Activated T-helper 2 cell treated with anti-CD3 and anti-CD28 coated beads, Interferon-gamma antibody, Interleukin-2, Interleukin-4, amounts not matched to agents 10 μg/mL and 5 μg/mL and 100 μg/mL, durations not matched to agents 14 hours and 24 hours and 36 hours (primary cell): ENCODE measurements around the gene H1-8. TPM values are rescaled to one million over a fixed set of nuclear protein-coding genes. Genes with fewer than 3 reads are reported as not detected.

Source experiments
- DNase-seq: peaks from one replicate; pipeline ENCODE4 v3.0.0; 2021; ENCODE audit warnings: low spot score
- H3K27ac Mint-ChIP-seq: one replicate; pipeline ENCODE4 v1.8.0; 2021; ENCODE audit warnings: mixed read lengths
- H3K27me3 Mint-ChIP-seq: one replicate; pipeline ENCODE4 v1.8.0; 2021; ENCODE audit warnings: low read depth, mixed read lengths
- H3K36me3 Mint-ChIP-seq: one replicate; pipeline ENCODE4 v1.8.0; 2021; ENCODE audit warnings: low read depth, mixed read lengths
- H3K4me1 Mint-ChIP-seq: one replicate; pipeline ENCODE4 v1.8.0; 2021; ENCODE audit warnings: low read depth, mixed read lengths
- H3K4me3 Mint-ChIP-seq: one replicate; pipeline ENCODE4 v1.8.0; 2021; ENCODE audit warnings: low read depth, mild to moderate bottlenecking, moderate library complexity, mixed read lengths
- H3K9me3 Mint-ChIP-seq: one replicate; pipeline ENCODE4 v1.8.0; 2021; ENCODE audit warnings: mixed read lengths
- intact Hi-C: fragments of 100-400 bp; cut with micrococcal nuclease; formaldehyde crosslinking; loops from one replicate; pipeline ENCODE4 v1.15.1; 2023
- total RNA-seq: library from RNA; stranded (reverse); gene quantifications from 2 replicates; pipeline ENCODE4 v1.2.3, GENCODE V29; 2022

The H1-8 gene
- total RNA-seq, 1 donor from 2014 or later = not detected

DNA sequence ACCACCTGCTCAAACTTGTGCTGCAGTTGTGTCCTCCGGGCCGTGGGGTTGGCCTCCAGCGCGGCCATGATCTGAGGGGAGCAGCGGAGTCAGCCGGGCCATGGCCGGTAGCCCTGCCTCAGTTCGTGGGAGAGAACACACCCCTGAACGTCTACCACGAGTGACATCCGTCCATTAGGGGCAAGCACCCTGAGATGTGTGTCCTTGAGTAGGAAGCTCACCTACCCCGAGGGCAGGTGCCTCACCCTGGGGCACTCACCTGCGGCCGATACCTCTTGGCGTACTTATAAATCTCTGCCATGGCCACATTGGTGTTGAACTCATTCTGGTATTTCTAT, 13.4 kb downstream of the H1-8 start:
- no peaks in the 10 kb centered on the region for H3K36me3 Mint-ChIP-seq
- no peak for DNase-seq
- H3K4me1 Mint-ChIP-seq = peaks cover 9% of the 10 kb centered on the region
- peaks cover 9% of the 10 kb centered on the region for H3K27me3 Mint-ChIP-seq
- intact Hi-C loops = no loop called here
- no peaks in the 10 kb centered on the region for H3K9me3 Mint-ChIP-seq
- H3K27ac Mint-ChIP-seq = no peak overlapping the region
- no peak overlapping the region for H3K4me3 Mint-ChIP-seq

DNA sequence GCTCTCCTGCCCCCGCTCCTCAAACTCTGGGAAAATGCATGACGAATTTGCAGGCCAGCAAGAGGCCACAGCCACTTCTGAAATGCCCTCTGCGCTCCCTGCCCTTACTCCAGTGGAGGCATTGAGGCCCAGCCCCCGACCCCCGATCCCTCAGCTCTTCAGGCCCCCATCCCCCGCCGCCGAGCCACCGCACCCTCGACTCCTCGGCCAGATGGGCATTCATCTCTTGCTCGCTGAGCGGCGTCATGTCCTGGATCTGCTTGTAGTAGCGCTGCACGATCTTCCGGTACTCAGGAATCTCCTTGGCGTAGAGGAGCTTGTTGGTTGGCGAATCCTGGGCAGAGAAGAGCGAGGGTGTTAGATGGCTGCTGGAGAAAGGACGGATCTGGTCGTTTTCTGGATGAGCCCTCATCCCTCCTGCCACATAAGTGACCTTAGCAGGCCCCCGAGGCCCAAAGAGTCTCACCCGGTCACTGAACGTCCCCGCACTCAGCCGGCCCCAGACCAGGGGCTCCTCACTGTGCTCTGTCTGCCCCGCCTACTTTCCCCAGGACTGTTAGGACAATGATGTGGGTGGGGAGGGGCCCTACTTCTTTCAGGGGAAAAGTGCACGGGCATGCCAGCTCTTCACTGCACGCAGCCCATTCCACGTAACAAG, 14.0 kb downstream of the H1-8 start:
- H3K4me1 Mint-ChIP-seq = peaks cover 9% of the 10 kb centered on the region
- H3K9me3 Mint-ChIP-seq = no peaks in the 10 kb centered on the region

DNA sequence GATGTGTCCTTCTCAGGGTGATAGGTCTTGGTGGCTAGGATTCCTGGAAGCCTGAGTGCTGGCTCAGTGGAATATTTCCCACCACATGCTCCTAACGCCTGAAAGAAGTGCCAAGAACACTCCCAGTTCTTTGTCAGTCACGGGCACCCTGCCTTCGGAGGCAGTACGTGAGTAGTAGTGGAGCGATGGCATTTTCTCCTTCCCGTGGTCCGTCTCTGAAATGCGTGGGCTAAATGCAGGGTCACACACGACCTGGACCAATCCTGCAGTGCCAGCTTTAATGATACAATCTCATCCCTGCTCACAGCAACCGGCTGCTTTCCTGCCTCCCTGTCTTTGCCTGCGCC, 14.5 kb downstream of the H1-8 start:
- Mint-ChIP-seq H3K4me1 (peaks cover 9% of the 10 kb centered on the region), H3K4me3 (no peak overlapping the region), H3K9me3 (no peaks in the 10 kb centered on the region), H3K27ac (no peak overlapping the region), H3K36me3 (no peaks in the 10 kb centered on the region), H3K27me3 (peaks cover 6% of the 10 kb centered on the region)
- no peak for DNase-seq
- intact Hi-C loops = no loop called here

More for the DNA sequence above, 14.0 kb downstream of the H1-8 start:
- H3K27ac Mint-ChIP-seq = no peak overlapping the region
- intact Hi-C loops = no loop called here
- DNase-seq = no peak
- H3K4me3 Mint-ChIP-seq = no peak overlapping the region
- peaks cover 6% of the 10 kb centered on the region for H3K27me3 Mint-ChIP-seq
- no peaks in the 10 kb centered on the region for H3K36me3 Mint-ChIP-seq

DNA sequence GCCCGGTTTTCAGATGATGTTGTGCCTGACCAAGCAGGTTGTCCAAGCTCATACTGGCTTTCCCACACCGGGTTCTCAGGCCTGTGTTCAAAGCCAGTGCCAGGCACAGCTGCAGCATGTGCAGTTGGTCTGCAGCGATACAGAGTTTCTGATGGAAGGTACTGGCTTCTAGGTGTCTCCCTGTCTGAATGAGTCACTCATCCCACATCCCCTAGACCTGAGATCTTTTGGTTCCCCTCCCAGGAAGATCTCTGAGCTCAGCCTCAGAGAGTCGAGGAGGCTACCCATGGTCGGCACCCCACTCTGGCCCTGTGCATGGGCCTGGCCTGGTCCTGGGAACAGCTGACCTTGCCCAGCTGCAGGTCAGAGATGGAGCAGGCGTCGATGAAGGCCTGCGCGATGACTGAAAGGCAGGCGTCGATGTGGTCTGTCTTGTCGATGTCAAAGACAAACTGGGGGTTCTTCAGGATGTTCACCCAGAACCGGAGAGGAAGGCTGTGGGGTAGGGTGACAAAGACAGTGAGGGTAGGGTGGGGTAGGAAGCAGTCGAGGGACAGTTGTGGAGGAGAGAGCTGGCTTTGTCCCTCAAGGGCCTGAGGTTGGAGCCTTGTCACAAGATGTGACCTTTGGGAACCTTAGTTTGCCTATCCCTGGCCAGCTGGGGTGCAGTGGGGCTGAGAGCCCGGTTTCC, 15.3 kb downstream of the H1-8 start:
- H3K27ac Mint-ChIP-seq = no peak overlapping the region
- no peak overlapping the region for H3K4me3 Mint-ChIP-seq
- no peak for DNase-seq
- H3K36me3 Mint-ChIP-seq = no peaks in the 10 kb centered on the region
- no peaks in the 10 kb centered on the region for H3K9me3 Mint-ChIP-seq
- peaks cover 6% of the 10 kb centered on the region for H3K27me3 Mint-ChIP-seq
- peaks cover 9% of the 10 kb centered on the region for H3K4me1 Mint-ChIP-seq
- intact Hi-C loops = no loop called here

DNA sequence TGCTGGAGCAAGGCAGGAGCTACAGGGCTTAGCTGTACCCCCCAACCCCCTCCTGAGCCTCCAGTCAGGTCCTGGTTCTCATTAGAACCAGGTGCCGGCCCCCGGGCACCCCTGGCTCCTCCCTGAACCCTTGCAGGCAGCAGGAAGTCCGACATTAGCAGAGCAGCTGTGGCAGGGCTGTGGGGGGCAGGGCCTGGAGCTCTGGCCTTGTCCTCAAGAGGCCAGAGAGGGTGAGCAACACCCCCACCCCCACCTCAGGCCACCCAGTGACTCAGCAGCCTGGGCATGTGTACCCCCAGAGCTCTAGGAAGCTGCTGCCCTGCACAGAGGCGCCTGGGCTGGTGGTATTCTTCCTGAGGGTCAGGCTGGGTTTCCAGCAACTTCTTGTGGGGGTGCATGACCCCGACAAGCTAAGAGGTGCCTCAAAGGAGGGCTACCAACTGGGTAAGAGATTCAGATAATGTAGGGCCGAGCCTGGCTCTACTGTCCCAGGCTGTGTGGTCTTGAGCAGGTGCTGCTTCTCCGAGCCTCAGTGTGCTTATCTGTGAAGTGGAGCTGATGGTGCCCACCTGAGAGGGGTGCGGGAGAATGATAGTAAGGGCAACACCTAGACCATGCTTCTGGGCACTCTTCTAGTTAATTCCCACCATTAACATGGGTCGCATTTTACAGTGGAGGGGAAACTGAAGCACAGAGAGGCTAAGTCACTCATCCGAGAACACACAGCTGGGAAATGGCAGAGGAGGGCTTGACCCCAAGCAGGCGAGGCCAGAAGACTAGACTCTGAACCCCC, 16.0 kb downstream of the H1-8 start:
- Mint-ChIP-seq H3K9me3 (no peaks in the 10 kb centered on the region), H3K4me1 (peaks cover 5% of the 10 kb centered on the region), H3K27ac (no peak overlapping the region), H3K4me3 (no peak overlapping the region), H3K36me3 (no peaks in the 10 kb centered on the region), H3K27me3 (peaks cover 4% of the 10 kb centered on the region)
- intact Hi-C loops = no loop called here
- no peak for DNase-seq

DNA sequence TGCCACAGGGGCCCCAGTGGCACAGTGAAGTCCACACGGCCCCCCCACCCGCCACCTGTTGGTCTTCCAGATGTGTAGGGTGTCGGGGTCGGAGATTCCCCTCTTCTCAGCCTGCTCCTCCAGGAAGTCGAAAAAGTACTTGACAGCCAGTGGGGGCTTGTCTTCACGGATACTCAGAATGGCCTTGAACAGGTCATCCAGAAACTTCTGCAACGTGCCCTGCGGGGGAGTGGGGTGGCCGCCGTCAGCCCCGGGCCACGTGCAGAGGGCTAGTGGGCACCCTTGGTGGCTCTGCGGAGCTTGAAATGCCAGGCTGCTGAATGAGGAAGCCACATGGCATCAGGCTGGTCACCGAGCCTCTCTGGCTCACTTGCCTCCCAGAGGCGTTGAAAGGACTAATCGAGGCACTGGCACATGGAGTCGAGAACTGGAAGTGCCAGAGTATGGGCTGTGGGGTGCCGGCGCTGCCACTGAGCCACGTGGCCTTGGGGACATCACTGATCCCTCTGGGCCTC, 16.6 kb downstream of the H1-8 start:
- Mint-ChIP-seq H3K27me3 (no peaks in the 10 kb centered on the region), H3K27ac (no peak overlapping the region), H3K4me1 (no peaks in the 10 kb centered on the region), H3K36me3 (no peaks in the 10 kb centered on the region), H3K4me3 (no peak overlapping the region), H3K9me3 (no peaks in the 10 kb centered on the region)
- DNase-seq = no peak
- intact Hi-C loops = no loop called here

DNA sequence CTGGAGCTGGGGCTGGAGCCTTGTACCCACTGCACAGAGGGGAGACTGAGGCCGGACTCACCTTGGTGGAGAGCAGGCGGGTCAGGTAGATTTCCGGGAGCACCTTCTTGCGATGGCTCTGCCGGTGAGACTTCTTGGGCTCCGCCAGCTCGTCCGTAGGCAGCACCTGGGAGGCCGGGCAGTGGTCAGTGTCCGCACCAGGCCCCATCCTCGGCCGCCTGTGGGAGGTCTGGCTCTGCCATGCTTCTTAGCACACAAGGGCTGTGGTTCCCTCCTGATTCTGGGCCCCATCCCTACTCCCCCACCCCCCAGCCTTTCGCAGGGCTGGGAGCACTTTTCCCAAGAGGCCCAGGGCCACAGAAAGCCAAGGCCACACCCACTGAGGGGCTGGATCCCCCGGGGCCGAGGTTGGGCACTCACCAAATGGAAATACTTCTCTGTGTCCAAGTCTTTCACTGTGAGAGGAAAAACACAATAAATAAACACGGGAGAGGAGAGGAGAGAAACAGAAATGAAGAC, 17.4 kb downstream of the H1-8 start:
- intact Hi-C loops = no loop called here
- Mint-ChIP-seq H3K36me3 (no peaks in the 10 kb centered on the region), H3K27me3 (no peaks in the 10 kb centered on the region), H3K4me3 (no peak overlapping the region), H3K27ac (no peak overlapping the region), H3K4me1 (no peaks in the 10 kb centered on the region), H3K9me3 (no peaks in the 10 kb centered on the region)
- no peak for DNase-seq

DNA sequence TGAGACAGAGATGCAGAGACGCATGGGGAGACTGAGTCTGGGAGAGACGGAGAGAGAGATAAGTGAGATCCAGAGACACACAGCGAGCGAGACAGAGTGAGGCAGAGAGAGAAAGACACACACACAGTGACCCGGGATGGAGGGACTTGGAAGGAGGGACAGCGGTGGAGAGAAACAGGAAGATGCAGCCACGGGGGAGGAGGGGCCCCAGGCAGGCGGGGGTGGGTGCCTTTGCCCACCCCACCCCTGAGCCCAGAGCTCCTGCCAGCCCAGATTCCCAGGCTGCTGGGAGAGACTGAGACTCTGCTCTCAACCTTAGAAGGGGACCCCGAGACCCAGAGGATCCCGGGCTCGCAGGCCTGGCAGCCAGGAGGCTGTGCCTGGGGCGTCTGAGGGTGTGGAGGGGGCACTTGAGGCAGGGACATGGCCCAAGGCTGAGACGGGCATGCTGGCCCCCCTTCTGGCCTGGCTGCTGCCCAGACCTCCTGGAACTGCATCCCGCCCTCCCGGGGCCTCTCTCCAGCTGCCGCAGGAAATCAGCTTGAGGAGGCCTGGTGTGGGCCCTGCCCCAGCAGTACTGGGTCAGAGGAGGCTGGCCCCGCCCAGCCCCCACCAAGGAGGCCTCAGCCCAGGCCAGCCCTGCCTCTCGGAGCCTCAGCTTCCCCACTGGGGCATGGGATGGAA, 18.1 kb downstream of the H1-8 start:
- H3K27ac Mint-ChIP-seq = no peak overlapping the region
- intact Hi-C loops = no loop called here
- no peak overlapping the region for H3K4me3 Mint-ChIP-seq
- H3K4me1 Mint-ChIP-seq = no peaks in the 10 kb centered on the region
- DNase-seq = no peak
- no peaks in the 10 kb centered on the region for H3K27me3 Mint-ChIP-seq
- no peaks in the 10 kb centered on the region for H3K9me3 Mint-ChIP-seq
- no peaks in the 10 kb centered on the region for H3K36me3 Mint-ChIP-seq

DNA sequence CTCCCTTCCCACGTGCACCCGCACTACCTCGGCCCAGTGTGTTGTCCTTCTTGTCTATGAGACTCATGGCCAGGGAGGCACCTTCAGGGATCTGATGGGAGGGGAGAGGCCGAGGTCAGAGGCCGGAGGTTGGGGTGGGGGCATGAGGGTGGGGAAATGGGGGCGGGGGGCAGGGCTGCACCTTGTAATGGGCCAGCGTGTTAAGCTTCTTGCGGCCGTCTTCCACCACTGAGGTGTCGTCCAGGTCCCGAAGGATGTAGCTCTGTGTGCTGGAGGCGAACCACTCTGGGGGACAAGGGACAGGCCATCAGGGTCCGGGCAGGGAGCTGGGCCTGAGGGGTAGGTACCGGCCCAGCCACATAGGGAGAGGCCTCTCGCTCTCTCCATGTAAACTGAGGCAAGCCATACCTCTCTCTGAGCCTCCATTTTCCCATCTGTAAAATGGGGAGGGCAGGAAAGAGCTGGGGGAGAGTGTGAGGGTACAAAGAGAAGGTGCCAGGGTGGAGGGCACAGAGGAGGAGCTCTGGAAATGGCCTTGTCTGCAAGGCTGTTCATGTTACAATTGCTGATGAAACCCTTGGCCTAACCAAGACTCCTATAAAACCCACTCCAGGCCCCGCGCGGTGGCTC, 18.8 kb downstream of the H1-8 start:
- no peaks in the 10 kb centered on the region for H3K36me3 Mint-ChIP-seq
- no peak for DNase-seq
- intact Hi-C loops = no loop called here
- H3K27ac Mint-ChIP-seq = no peak overlapping the region
- no peaks in the 10 kb centered on the region for H3K9me3 Mint-ChIP-seq
- H3K4me3 Mint-ChIP-seq = no peak overlapping the region
- H3K4me1 Mint-ChIP-seq = no peaks in the 10 kb centered on the region
- no peaks in the 10 kb centered on the region for H3K27me3 Mint-ChIP-seq

DNA sequence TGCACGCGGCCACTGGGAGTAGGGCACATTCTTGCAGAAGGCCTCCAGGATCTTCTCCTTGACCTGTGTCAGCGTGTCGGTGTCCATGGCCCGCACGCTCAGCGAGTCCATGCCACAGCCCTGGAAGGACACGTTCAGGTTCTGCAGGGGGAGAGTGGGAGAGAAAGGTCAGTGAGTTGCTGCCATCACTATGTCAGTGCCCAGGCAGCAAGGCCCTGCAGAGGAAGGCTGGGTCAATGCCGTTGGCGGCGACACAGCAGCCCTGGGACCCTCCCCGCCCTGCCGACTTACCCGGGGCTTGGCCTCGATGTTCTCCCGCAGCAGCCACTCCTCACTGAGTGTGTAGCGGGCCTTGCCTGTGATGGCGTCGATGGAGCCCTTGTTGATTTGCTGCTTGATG, 19.8 kb downstream of the H1-8 start:
- Mint-ChIP-seq H3K4me3 (no peak overlapping the region), H3K4me1 (no peaks in the 10 kb centered on the region), H3K9me3 (no peaks in the 10 kb centered on the region), H3K27ac (no peak overlapping the region), H3K36me3 (no peaks in the 10 kb centered on the region), H3K27me3 (no peaks in the 10 kb centered on the region)
- DNase-seq = no peak
- intact Hi-C loops = no loop called here

DNA sequence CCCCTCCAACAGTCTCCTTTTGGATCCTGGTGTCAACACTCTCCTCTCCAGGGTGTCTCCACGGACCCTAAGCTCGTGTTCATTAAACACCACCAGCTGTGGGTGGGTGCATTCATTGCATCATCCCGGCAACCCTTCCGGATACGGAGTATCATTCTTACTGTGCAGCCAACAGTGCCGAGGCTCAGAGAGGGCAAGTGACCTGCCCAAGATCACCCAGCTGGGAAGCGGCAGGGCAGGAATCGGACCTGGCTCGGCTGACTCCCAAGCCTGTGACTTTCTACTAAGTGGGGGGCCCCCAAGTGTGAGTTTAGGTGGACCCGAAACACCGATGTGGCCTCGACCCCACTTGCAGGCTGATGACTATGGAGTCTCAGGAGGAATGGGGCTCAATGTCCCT, 20.4 kb downstream of the H1-8 start:
- intact Hi-C loops = no loop called here
- Mint-ChIP-seq H3K9me3 (no peaks in the 10 kb centered on the region), H3K27ac (no peak overlapping the region), H3K4me1 (no peaks in the 10 kb centered on the region), H3K4me3 (no peak overlapping the region), H3K27me3 (no peaks in the 10 kb centered on the region), H3K36me3 (no peaks in the 10 kb centered on the region)
- no peak for DNase-seq

DNA sequence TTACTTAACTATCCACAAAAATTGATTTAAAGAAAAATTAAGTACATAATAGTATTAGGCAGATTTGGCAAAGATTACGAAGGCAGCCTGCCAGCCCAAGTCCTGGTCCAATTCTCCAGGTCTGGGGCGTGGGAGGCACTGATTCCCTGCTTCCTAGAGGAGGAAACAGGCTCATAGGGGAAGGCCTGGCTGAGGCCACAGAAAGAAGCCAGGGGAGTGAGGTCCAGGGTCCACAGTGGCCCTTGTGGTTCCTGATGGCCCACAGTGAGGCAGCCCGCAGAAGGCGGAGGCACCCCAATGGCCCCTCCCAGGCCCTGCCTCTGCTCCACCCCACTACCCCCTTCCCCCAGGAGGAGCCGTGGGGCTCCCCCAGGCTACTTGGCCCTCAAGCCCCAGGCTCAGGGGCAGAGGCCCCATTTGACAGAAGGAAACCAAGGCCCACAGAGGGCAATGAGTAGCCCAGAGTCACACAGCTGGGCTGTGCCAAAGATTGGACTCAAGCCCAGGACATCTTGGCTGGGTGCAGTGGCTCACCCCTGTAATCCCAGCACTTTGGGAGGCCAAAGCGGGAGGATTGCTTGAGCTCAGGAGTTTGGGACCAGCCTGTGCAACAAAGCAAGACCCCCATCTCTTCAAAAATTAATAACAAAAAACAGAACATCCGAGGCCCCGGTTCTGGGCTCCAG, 21.0 kb downstream of the H1-8 start:
- Mint-ChIP-seq H3K36me3 (no peaks in the 10 kb centered on the region), H3K4me3 (no peak overlapping the region), H3K27me3 (no peaks in the 10 kb centered on the region), H3K27ac (no peak overlapping the region), H3K4me1 (no peaks in the 10 kb centered on the region), H3K9me3 (no peaks in the 10 kb centered on the region)
- DNase-seq = no peak
- intact Hi-C loops = no loop called here
